Heart left ventricle (tissue), 13 donors: ENCODE data around the gene CAMTA1.

Source experiments
- CTCF ChIP-seq, 12 donors: fragments of 200-600 bp; sonication (generic) in 4 of 12; IDR thresholded peaks; one replicate each; pipeline versions ENCODE4 v1.5.0 to v1.8.0; 2018 to 2022; ENCODE audit warnings: antibody characterized with exemption in 12 of 12, mild to moderate bottlenecking in 5 of 12
- POLR2A ChIP-seq, 2 donors: fragments of 450-650 bp; IDR thresholded peaks; one replicate each; pipeline ENCODE4 v1.6.1; 2017; ENCODE audit warnings: antibody characterized with exemption in 2 of 2, mild to moderate bottlenecking in 2 of 2, moderate library complexity in 2 of 2
- donor health status: ischemic (EF 13 %, LVEDD 7.1; RV severe dilation, severe dysfunction).
- donor health status: DM: no; HTN: yes; CAD: no.
- donor health status: DM: no; HTN: no; CAD: no.
- donor health status: ischemic (EF 25% LVEDD 6.9; RV normal size, moderate dysfunction).
- donor health status: ischemic (EF 25% LVEDD 5.7; RV mildly dilated, moderate dysfunction).
- donor health status: ischemic (EF 35%, LVEDD 5.7; RV mildly dilated, moderate dysfunction).
- donor health status: nonischemic (EF 11% LVEDD 7.7; RV severe dilation, severe dysfunction).
- donor health status: DM: yes; HTN: yes; CAD: no.
- donor health status: PGD.
- donor health status: ischemic (EF 29% LVEDD 5.4; RV normal size, mild dysfunction).
- donor health status: nonischemic (EF 23%, LVEDD 6.1; RV moderate dilation, normal function).

DNA sequence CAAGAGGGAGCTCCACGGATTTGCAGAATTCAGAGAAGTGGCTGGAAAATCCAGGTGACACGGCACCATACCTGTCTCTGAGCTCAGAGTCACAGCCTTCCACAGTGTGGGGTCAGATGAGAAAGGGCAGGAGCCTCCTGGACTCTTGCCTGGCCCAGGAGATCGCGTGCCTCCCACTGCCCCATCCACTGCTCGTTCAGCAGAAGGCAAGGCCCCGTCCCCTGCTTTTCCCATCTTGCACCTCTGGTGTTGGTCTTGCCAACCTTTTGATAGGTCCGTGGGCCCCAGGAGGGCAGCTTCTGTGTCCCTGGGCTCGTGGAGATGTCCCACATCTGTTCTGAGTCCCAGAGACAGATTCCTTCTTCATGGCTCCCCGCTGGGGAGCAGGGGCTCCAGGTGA, 902.2 kb downstream of the CAMTA1 start:
- TF ChIP-seq CTCF (IDR thresholded peaks at IDR 0.05): no peak
- TF ChIP-seq POLR2A (IDR thresholded peaks at IDR 0.05): no peak
